ENCODE data around the gene ZCCHC7.

GRCh38 chr9:37082214-37082765, 38.1 kb upstream of the ZCCHC7 start:
- no peak for TF ChIP-seq JUNB (IDR thresholded peaks at IDR 0.05; ENCODE audit: unreplicated experiment)
- no peak for TF ChIP-seq ZNF331 (CRISPR knock-in tag; IDR thresholded peaks at IDR 0.05; ENCODE audit: low read depth)
- TF ChIP-seq CTCF (conservative IDR thresholded peaks at IDR 0.05; ENCODE audit: low read depth in 2 of 2), result no peak
- no peak for TF ChIP-seq POLR2AphosphoS5 (IDR thresholded peaks at IDR 0.05; ENCODE audit: low read depth)
